Measurements from ENCODE around the gene NEFH.

DNA sequence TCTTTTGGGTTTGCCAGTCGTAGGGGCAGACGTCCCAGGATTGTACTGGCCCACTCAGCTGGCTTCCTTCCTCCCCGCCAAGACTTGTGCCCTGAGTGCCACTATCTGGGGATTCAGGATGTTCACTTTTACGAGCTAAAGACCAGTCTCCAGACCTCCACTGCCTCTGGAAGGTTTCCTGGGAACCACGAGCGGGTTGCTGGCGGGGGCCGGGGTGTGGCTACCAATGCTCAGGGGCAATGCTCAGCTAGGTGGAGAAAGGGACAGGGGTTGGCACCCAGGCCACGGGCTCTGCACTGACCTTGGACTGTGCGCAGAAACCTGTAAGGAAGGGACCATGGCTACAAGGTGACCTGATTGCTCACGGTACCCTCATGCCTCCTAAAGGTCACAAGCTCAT is 2.2 kb downstream of the NEFH start:
- TF ChIP-seq, protein P1, sequence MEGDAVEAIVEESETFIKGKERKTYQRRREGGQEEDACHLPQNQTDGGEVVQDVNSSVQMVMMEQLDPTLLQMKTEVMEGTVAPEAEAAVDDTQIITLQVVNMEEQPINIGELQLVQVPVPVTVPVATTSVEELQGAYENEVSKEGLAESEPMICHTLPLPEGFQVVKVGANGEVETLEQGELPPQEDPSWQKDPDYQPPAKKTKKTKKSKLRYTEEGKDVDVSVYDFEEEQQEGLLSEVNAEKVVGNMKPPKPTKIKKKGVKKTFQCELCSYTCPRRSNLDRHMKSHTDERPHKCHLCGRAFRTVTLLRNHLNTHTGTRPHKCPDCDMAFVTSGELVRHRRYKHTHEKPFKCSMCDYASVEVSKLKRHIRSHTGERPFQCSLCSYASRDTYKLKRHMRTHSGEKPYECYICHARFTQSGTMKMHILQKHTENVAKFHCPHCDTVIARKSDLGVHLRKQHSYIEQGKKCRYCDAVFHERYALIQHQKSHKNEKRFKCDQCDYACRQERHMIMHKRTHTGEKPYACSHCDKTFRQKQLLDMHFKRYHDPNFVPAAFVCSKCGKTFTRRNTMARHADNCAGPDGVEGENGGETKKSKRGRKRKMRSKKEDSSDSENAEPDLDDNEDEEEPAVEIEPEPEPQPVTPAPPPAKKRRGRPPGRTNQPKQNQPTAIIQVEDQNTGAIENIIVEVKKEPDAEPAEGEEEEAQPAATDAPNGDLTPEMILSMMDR (conservative IDR thresholded peaks at IDR 0.05; ENCODE audit: low read depth, low read length): no peak
- no peak for TF ChIP-seq EZH2 (IDR thresholded peaks at IDR 0.05; ENCODE audit: borderline replicate concordance, low read depth, low read length, poor library complexity, severe bottlenecking)

Measured in A673 (cell line).